Sigmoid colon (tissue), 7 donors: Measurements from ENCODE around the gene TBC1D16. TPM values are rescaled to one million over a fixed set of nuclear protein-coding genes. Genes with fewer than 3 reads are reported as not detected.

Source experiments
- DNase-seq: peaks from one replicate; pipeline ENCODE4 v3.0.0-alpha.2; 2019
- H3K27ac ChIP-seq, 4 donors: fragments of 200-600 bp; sonication (generic); one replicate each; pipeline ENCODE4 v1.5.1; 2016 to 2019; ENCODE audit warnings: mild to moderate bottlenecking in 1 of 4
- H3K27me3 ChIP-seq, 3 donors: fragments of 200-600 bp; sonication (generic); one replicate each; pipeline ENCODE4 v1.5.1; 2019; ENCODE audit warnings: mild to moderate bottlenecking in 1 of 3
- H3K36me3 ChIP-seq, 4 donors: fragments of 200-600 bp; sonication (generic); one replicate each; pipeline ENCODE4 v1.5.1; 2016 to 2019
- H3K4me1 ChIP-seq, 4 donors: fragments of 200-600 bp; sonication (generic); one replicate each; pipeline ENCODE4 v1.5.1; 2017 to 2019
- H3K4me3 ChIP-seq, 4 donors: fragments of 200-600 bp; sonication (generic); one replicate each; pipeline ENCODE4 v1.5.1; 2017 to 2019; ENCODE audit warnings: mild to moderate bottlenecking in 2 of 4, moderate library complexity in 1 of 4
- H3K9me3 ChIP-seq, 4 donors: fragments of 200-600 bp in 3 of 4; sonication (generic) in 3 of 4; one replicate each; pipeline versions ENCODE4 v1.5.1 to v1.6.1; 2013 to 2019
- CTCF ChIP-seq, 4 experiments: fragments of 450-650 bp in 3 of 4; fragments of 200-600 bp in 1 of 4; IDR thresholded peaks; one replicate each; pipeline ENCODE4 v1.5.1; 2016 to 2019; ENCODE audit warnings: antibody characterized with exemption in 4 of 4, mild to moderate bottlenecking in 3 of 4, moderate library complexity in 2 of 4
- EP300 ChIP-seq, 4 donors: sonication (generic); formaldehyde crosslinking; IDR thresholded peaks; one replicate each; pipeline ENCODE4 v1.6.1; 2017; ENCODE audit warnings: antibody characterized with exemption in 4 of 4
- POLR2A ChIP-seq, 2 donors: fragments of 450-650 bp; IDR thresholded peaks; one replicate each; pipeline ENCODE4 v1.6.1; 2016; ENCODE audit warnings: antibody characterized with exemption in 2 of 2, mild to moderate bottlenecking in 2 of 2, moderate library complexity in 2 of 2
- POLR2AphosphoS5 ChIP-seq, 4 donors: sonication (generic); formaldehyde crosslinking; IDR thresholded peaks; one replicate each; pipeline ENCODE4 v1.6.1; 2017; ENCODE audit warnings: antibody characterized with exemption in 4 of 4
- WGBS, 2 donors: extraction: QIAGEN DNeasy Blood & Tissue Kit; methylation state at CpG; one replicate each; pipeline ENCODE4 v1.1.7; 2013; 5-methylcytosine and 5-hydroxymethylcytosine counted together
- intact Hi-C: fragments of 100-400 bp; cut with DNase I; formaldehyde crosslinking; loops from one replicate; pipeline ENCODE4 v1.15.1; 2023
- polyA plus RNA-seq, 3 donors: library from polyadenylated mRNA; stranded (reverse); fragments of 200-250 nt; gene quantifications; one replicate each; pipeline ENCODE4 v1.2.3, GENCODE V29; 2013
- total RNA-seq, 4 donors: library from RNA; depleted of rRNA; stranded (reverse); fragments of >200 nt; gene quantifications; one replicate each; pipeline ENCODE4 v1.1.0, GENCODE V29; 2016
- donor health status: healthy with polysubstance abuse.
- donor health status: Bipolar disorder and iron deficiency.
- donor health status: healthy.

The TBC1D16 gene
- total and polyA plus RNA-seq, 7 donors, result 3.6 to 21.9 (median 15.7) TPM

GRCh38 chr17:80026359-80027042 lies 9.2 kb downstream of the TBC1D16 start:
- intact Hi-C loops, result no loop called here
- DNase-seq, result no peak
- no peak for TF ChIP-seq EP300 (IDR thresholded peaks at IDR 0.05)
- no peak for TF ChIP-seq POLR2AphosphoS5 (IDR thresholded peaks at IDR 0.05)
- no peak for TF ChIP-seq CTCF (IDR thresholded peaks at IDR 0.05)
- no peak for TF ChIP-seq POLR2A (IDR thresholded peaks at IDR 0.05)
- Histone ChIP-seq H3K36me3 (no peaks in the 10 kb centered on the region), H3K27ac (no peak overlapping the region), H3K9me3 (no peaks in the 10 kb centered on the region), H3K27me3 (no peaks in the 10 kb centered on the region), H3K4me3 (no peak overlapping the region), H3K4me1 (peaks cover 0 to 37% (median 8%) of the 10 kb centered on the region in 4 donors)
- WGBS, 2 donors, result 49 to 68% methylated on average over 10 of the region's 10 CpGs

- H3K4me3 ChIP-seq, result no peak overlapping the region
- H3K27ac ChIP-seq, result no peak overlapping the region
- TF ChIP-seq CTCF (IDR thresholded peaks at IDR 0.05) (no peak), POLR2AphosphoS5 (IDR thresholded peaks at IDR 0.05) (no peak), POLR2A (IDR thresholded peaks at IDR 0.05) (no peak), EP300 (IDR thresholded peaks at IDR 0.05) (no peak)
- H3K36me3 ChIP-seq, result no peaks in the 10 kb centered on the region
- H3K4me1 ChIP-seq, result peaks cover 0 to 37% (median 8%) of the 10 kb centered on the region in 4 donors
- DNase-seq, result no peak
- no peaks in the 10 kb centered on the region for H3K9me3 ChIP-seq
- no peaks in the 10 kb centered on the region for H3K27me3 ChIP-seq
- intact Hi-C loops, result no loop called here
- 73 to 86% methylated on average over 10 of the region's 10 CpGs for WGBS, 2 donors
Observed at GRCh38 chr17:80025796-80026195, 9.9 kb downstream of the TBC1D16 start.

GRCh38 chr17:80025140-80025539 lies 10.5 kb downstream of the TBC1D16 start:
- no peak for TF ChIP-seq EP300 (IDR thresholded peaks at IDR 0.05)
- no peak for TF ChIP-seq POLR2A (IDR thresholded peaks at IDR 0.05)
- no peak for TF ChIP-seq POLR2AphosphoS5 (IDR thresholded peaks at IDR 0.05)
- TF ChIP-seq CTCF (IDR thresholded peaks at IDR 0.05), result no peak
- H3K27me3 ChIP-seq, result no peaks in the 10 kb centered on the region
- intact Hi-C loops, result no loop called here
- no peaks in the 10 kb centered on the region for H3K36me3 ChIP-seq
- no peak overlapping the region for H3K27ac ChIP-seq
- peaks cover 0 to 37% (median 6%) of the 10 kb centered on the region in 4 donors for H3K4me1 ChIP-seq
- no peaks in the 10 kb centered on the region for H3K9me3 ChIP-seq
- no peak for DNase-seq
- WGBS, 2 donors, result 23 to 38% methylated on average over 11 of the region's 11 CpGs
- H3K4me3 ChIP-seq, result no peak overlapping the region

- intact Hi-C loops, result no loop called here
- Histone ChIP-seq H3K9me3 (no peaks in the 10 kb centered on the region), H3K4me3 (peak overlapping the region in 3 of 4 donors; percentile 10 to 33 (median 10)), H3K4me1 (peaks cover 0 to 29% (median 5%) of the 10 kb centered on the region in 4 donors), H3K36me3 (no peaks in the 10 kb centered on the region), H3K27me3 (no peaks in the 10 kb centered on the region), H3K27ac (no peak overlapping the region)
- TF ChIP-seq POLR2AphosphoS5 (IDR thresholded peaks at IDR 0.05) (no peak), CTCF (IDR thresholded peaks at IDR 0.05) (no peak), EP300 (IDR thresholded peaks at IDR 0.05) (no peak), POLR2A (IDR thresholded peaks at IDR 0.05) (no peak)
- no peak for DNase-seq
- WGBS, 2 donors, result 46 to 57% methylated on average over 10 of the region's 10 CpGs
Observed at GRCh38 chr17:80024206-80024972, 11.3 kb downstream of the TBC1D16 start.
